GM13976 (cell line): ENCODE results near the gene C1QTNF9.

Experiments
- DNase-seq: peaks from one replicate; pipeline ENCODE4 v3.0.0; 2012; ENCODE audit warnings: low spot score
- in situ Hi-C: fragments of 300-500 bp; cut with MboI; formaldehyde crosslinking; loops from one replicate; pipeline ENCODE4 v1.12.0; 2022; ENCODE audit warnings: low sequenced_read_pairs, mixed read lengths, inconsistent platforms; ENCODE audit not compliant: unreplicated experiment
- TF ChIP-seq, protein P1 (sequence below): IDR thresholded peaks from 2 replicates; pipeline ENCODE4 v1.5.1; 2012; ENCODE audit warnings: borderline replicate concordance, mild to moderate bottlenecking; ENCODE audit not compliant: insufficient read depth; ENCODE audit errors: extremely low read depth, missing control alignments, control extremely low read depth

C1QTNF9 gene

DNA sequence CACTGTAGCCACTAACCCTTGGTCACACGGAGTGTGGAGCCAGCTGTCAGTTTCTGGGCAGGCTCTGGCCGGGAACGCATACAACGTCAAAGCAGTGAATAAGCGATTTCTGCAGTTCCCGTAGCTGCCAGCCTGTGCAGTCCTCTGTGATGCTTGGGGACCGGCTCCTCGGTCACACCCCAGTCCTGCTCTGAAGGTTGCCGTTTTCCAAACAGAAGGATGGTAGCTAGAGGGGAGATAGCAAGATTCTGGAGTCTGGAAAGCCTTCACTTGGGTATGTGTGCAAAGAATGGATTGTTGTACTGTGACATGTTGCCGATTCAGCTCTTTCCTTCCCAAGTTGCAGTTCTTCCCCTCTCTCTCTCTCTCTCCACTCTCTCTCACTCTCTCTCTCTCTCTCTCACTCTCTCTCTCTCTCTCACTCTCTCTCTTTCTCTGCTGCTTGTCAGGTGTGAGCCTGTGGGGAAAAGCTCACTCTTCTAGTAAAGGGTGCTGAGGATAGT, 38.7 kb upstream of the C1QTNF9 start:
- peak; percentile 61 for DNase-seq
- TF ChIP-seq, protein P1, sequence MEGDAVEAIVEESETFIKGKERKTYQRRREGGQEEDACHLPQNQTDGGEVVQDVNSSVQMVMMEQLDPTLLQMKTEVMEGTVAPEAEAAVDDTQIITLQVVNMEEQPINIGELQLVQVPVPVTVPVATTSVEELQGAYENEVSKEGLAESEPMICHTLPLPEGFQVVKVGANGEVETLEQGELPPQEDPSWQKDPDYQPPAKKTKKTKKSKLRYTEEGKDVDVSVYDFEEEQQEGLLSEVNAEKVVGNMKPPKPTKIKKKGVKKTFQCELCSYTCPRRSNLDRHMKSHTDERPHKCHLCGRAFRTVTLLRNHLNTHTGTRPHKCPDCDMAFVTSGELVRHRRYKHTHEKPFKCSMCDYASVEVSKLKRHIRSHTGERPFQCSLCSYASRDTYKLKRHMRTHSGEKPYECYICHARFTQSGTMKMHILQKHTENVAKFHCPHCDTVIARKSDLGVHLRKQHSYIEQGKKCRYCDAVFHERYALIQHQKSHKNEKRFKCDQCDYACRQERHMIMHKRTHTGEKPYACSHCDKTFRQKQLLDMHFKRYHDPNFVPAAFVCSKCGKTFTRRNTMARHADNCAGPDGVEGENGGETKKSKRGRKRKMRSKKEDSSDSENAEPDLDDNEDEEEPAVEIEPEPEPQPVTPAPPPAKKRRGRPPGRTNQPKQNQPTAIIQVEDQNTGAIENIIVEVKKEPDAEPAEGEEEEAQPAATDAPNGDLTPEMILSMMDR: no peak
- in situ Hi-C loops: no loop called here

- no peak for DNase-seq
- in situ Hi-C loops: no loop called here
- TF ChIP-seq, protein P1: no peak
Observed at GRCh38 chr13:24271231-24271600, 38.2 kb upstream of the C1QTNF9 start.

GRCh38 chr13:24271601-24272451, 37.6 kb upstream of the C1QTNF9 start:
- TF ChIP-seq, protein P1: no peak
- peak; percentile 76 for DNase-seq
- in situ Hi-C loops: no loop called here

GRCh38 chr13:24272452-24273161, 36.8 kb upstream of the C1QTNF9 start:
- no peak for DNase-seq

DNA sequence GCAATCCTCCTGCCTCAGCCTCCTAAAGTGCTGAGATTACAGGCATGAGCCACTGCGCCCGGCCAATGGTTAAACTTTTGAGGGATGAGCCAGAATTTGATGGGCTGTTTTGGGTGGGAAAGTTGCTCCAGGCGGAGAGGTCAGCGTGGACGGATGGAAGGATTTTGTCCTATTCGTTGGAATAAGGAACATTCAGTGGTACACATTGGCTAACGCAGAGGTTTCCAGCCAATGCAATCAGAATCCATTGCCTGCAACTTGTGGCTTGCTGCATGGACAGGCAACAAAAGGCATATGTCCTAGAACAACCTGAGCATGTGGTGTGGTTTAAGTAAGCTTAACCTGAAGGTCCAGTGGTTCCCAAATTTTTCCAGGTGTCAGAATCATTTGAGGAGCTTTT, 35.5 kb upstream of the C1QTNF9 start:
- no peak for DNase-seq
- in situ Hi-C loops: no loop called here
- TF ChIP-seq, protein P1: no peak

More at GRCh38 chr13:24272452-24273161, 36.8 kb upstream of the C1QTNF9 start:
- in situ Hi-C loops: no loop called here
- TF ChIP-seq, protein P1: no peak

GRCh38 chr13:24274452-24275021, 34.8 kb upstream of the C1QTNF9 start:
- TF ChIP-seq, protein P1: no peak
- DNase-seq: peak; percentile 79
- in situ Hi-C loops: no loop called here
